GM23248 (cell line): ENCODE results near the gene LYRM1.

Experiments
- EZH2 ChIP-seq: fragments of 200-600 bp; sonication (generic); IDR thresholded peaks from 2 replicates; pipeline ENCODE4 v1.6.1; 2018; ENCODE audit warnings: antibody characterized with exemption, mild to moderate bottlenecking; ENCODE audit not compliant: insufficient read depth, poor library complexity, severe bottlenecking
- EZH2phosphoT487 ChIP-seq: fragments of 200-600 bp; sonication (generic); IDR thresholded peaks from 2 replicates; pipeline ENCODE4 v1.6.1; 2018; ENCODE audit warnings: antibody characterized with exemption, moderate library complexity, mild to moderate bottlenecking, low read depth; ENCODE audit not compliant: insufficient read depth

DNA sequence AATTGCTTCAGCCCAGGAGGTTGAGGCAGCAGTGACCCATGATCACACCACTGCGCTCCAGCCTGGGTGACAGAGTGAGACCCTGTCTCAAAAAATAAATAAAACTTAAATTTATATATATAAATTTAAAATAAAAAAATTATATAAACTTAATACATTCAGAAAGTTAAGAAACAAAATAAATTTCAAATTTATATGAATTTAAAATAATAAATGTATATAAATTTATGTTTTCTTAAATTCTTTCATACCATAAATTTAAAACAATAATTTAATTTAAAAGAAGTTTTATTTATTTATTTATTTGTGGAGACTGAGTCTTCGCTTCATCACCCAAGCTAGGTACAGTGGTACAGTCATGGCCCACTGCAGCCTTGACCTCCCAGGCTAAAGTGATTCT, 20.2 kb downstream of the LYRM1 start:
- TF ChIP-seq EZH2 (no peak), EZH2phosphoT487 (no peak)
